Measurements from ENCODE around the gene NKG7. TPM values are rescaled to one million over a fixed set of nuclear protein-coding genes. Genes with fewer than 3 reads are reported as not detected.
A peak's percentile ranks its signal among the peaks of the same experiment; 100 is the strongest.
"Not testable (repeated sequence)": the region's sequence is repeated elsewhere in the genome, so short reads cannot be mapped to it uniquely, and the experiment has no call there.

NKG7 gene
- total RNA-seq, result 1 to 10 TPM in 2 of 4 donors, not detected in 2; 1.2 to 1.8 TPM

- Histone ChIP-seq H3K9me3 (no peaks in the 10 kb centered on the region), H3K36me3 (no peaks in the 10 kb centered on the region), H3K4me1 (peaks cover 0 to 8% (median 4%) of the 10 kb centered on the region in 4 donors), H3K4me3 (peak within 1 kb of the TSS in 2 of 4 donors; percentile 7), H3K27ac (peak within 1 kb of the TSS; percentile 60 to 67 (median 64)), H3K27me3 (no peaks in the 10 kb centered on the region)
- TF ChIP-seq CTCF (IDR thresholded peaks at IDR 0.05) (no peak), POLR2A (IDR thresholded peaks at IDR 0.05) (no peak)
- DNase-seq, result peak in 2 of 3 donors; percentile 44 to 72
Measured at GRCh38 chr19:51372649-51373504, at the start of gene NKG7. TSS of gene NKG7 (minus strand) at chr19:51372654. CDS start at chr19:51372535, 119 bp downstream.

- Histone ChIP-seq H3K27me3 (no peaks in the 10 kb centered on the region), H3K4me3 (peak overlapping the region in 1 of 4 donors; percentile 6), H3K4me1 (peaks cover 0 to 5% (median 0%) of the 10 kb centered on the region in 4 donors), H3K9me3 (no peaks in the 10 kb centered on the region), H3K36me3 (no peaks in the 10 kb centered on the region), H3K27ac (no peak overlapping the region)
- TF ChIP-seq POLR2A (IDR thresholded peaks at IDR 0.05) (no peak), CTCF (IDR thresholded peaks at IDR 0.05) (peak; percentile 96 to 99 (median 98))
- DNase-seq, result peak; percentile 87 to 94 (median 90)
Measured at GRCh38 chr19:51422053-51422448, 49.6 kb upstream of the NKG7 start.

GRCh38 chr19:51421229-51422052, 49.0 kb upstream of the NKG7 start:
- peak overlapping the region in 1 of 4 donors; percentile 6 for H3K4me3 ChIP-seq
- H3K36me3 ChIP-seq, result no peaks in the 10 kb centered on the region
- H3K27me3 ChIP-seq, result no peaks in the 10 kb centered on the region
- no peak for DNase-seq
- no peaks in the 10 kb centered on the region for H3K9me3 ChIP-seq
- H3K27ac ChIP-seq, result no peak overlapping the region
- TF ChIP-seq POLR2A (IDR thresholded peaks at IDR 0.05) (no peak), CTCF (IDR thresholded peaks at IDR 0.05) (no peak)
- peaks cover 0 to 5% (median 0%) of the 10 kb centered on the region in 4 donors for H3K4me1 ChIP-seq

- not testable (repeated sequence) for DNase-seq, H3K27me3 ChIP-seq, H3K4me1 ChIP-seq, H3K9me3 ChIP-seq, H3K36me3 ChIP-seq, H3K4me3 ChIP-seq, H3K27ac ChIP-seq
Measured at GRCh38 chr19:51420511-51420910, 48.1 kb upstream of the NKG7 start.

- H3K36me3 ChIP-seq, result no peaks in the 10 kb centered on the region
- no peak overlapping the region for H3K4me3 ChIP-seq
- no peaks in the 10 kb centered on the region for H3K27me3 ChIP-seq
- no peak overlapping the region for H3K27ac ChIP-seq
- no peaks in the 10 kb centered on the region for H3K9me3 ChIP-seq
- no peak for DNase-seq
- H3K4me1 ChIP-seq, result peaks cover 0 to 9% (median 0%) of the 10 kb centered on the region in 4 donors
- TF ChIP-seq POLR2A (IDR thresholded peaks at IDR 0.05) (no peak), CTCF (IDR thresholded peaks at IDR 0.05) (no peak)
Measured at GRCh38 chr19:51418707-51419106, 46.3 kb upstream of the NKG7 start.

GRCh38 chr19:51417810-51418157, 45.3 kb upstream of the NKG7 start:
- Histone ChIP-seq H3K27me3 (no peaks in the 10 kb centered on the region), H3K36me3 (no peaks in the 10 kb centered on the region), H3K4me3 (peak overlapping the region in 2 of 4 donors; percentile 26 to 48), H3K9me3 (no peaks in the 10 kb centered on the region), H3K27ac (peak overlapping the region; percentile 35 to 84 (median 59)), H3K4me1 (peaks cover 0 to 9% (median 0%) of the 10 kb centered on the region in 4 donors)
- no peak for TF ChIP-seq POLR2A (IDR thresholded peaks at IDR 0.05)
- TF ChIP-seq CTCF (IDR thresholded peaks at IDR 0.05), result no peak
- peak in 1 of 3 donors; percentile 56 for DNase-seq
